Left colon (tissue), 2 donors: Measurements from ENCODE around the gene MPHOSPH6. TPM values are rescaled to one million over a fixed set of nuclear protein-coding genes. Genes with fewer than 3 reads are reported as not detected.
"Not testable (repeated sequence)": the region's sequence is repeated elsewhere in the genome, so short reads cannot be mapped to it uniquely, and the experiment has no call there.

Experiments used
- ATAC-seq: fragments of 200-7000 bp; cut with Tn5 transposase; one replicate; pipeline ENCODE4 v1.9.1; 2020; ENCODE audit warnings: mild to moderate bottlenecking, moderate library complexity
- DNase-seq, 2 donors: peaks; one replicate each; pipeline ENCODE4 v3.0.0-alpha.2; 2020
- intact Hi-C, 2 donors: fragments of 100-400 bp; cut with DNase I in 1 of 2; cut with micrococcal nuclease in 1 of 2; formaldehyde crosslinking; loops; one replicate each; pipeline versions ENCODE4 v1.11.2 to v1.14.0; 2022; cut with DNase I, micrococcal nuclease
- long read RNA-seq: library from polyadenylated mRNA; unstranded; transcript quantifications from one replicate; pipeline ENCODE4 v2.0.0, GENCODE V29; 2021
- total RNA-seq, 2 donors: library from RNA; stranded (reverse); fragmentation: NEBNext Ultra II Directional; extraction: Animal tissue kit (Norgen Biotek cat#: 25700); gene quantifications; one replicate each; pipeline ENCODE4 v1.2.1, GENCODE V29; 2021
- donor health status: DM: no; HTN: no; CAD: no.
- donor health status: DM: yes; HTN: yes; CAD: no.

The MPHOSPH6 gene, protein sequence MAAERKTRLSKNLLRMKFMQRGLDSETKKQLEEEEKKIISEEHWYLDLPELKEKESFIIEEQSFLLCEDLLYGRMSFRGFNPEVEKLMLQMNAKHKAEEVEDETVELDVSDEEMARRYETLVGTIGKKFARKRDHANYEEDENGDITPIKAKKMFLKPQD
- total RNA-seq, result 10 to 100 TPM; 13.7 to 23.4 TPM
- long read RNA-seq, transcript MPHOSPH6-207 (2 exons, 392 nt), result minor isoform, 5 of 24 reads
- long read RNA-seq, transcript MPHOSPH6-201 (5 exons, 1,103 nt), result major isoform, 15 of 24 reads
- long read RNA-seq, partial matches to known transcripts, result 1 of 24 reads
- long read RNA-seq, other reads (novel, unspliced or antisense), result 3 of 24 reads

DNA sequence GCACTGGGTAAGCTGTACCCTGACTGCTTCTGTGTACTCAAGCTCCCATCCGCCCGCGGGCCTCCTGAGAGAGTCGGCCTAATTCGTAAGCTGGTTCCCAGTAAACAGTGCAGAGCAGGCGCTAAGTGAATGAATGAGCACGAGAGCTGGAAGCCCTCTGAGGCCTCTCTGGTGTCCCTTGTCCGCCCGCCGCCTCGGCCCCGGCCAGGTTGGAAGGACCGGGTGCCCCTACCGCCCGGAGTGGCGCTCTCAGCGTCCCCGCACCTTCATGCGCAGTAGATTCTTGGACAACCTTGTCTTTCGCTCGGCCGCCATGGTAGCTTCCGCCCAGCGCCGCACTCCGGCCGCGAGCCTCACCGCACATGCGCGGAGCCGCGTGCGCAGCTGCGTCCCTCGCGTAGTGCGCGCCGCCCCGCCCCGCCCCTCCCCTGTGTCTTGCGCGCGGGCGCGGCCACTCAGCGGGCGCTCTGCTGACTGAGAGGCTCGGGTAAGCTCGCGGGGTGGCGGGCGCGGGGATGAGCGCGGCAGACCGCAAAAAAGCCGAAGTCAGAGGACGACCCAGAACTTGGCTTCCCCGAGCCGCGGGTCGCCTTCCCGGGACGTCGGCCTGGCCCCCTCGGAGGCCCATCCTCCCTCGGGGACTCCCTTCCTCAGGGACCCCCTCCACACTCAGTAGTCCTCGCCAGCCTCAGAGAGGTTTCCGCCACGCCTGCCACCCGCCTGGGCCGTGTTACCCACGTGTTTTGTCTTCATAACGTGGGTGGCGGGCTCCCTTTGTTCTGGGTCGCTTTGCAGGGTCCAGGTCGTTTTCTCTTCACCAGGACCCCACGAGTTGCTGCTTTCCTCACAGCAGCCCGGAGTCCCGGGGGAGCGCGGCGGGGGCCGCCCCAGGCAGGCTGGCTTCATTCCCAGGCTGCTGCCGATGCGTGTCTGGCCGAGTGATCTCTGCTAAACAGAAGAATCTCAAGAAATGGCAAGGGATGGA, at the start of gene MPHOSPH6:
MPHOSPH6 (minus strand) TSS at position 364 of the 985 bp plus-strand sequence; CDS start at position 315, 49 bp downstream.
- ATAC-seq (peak; percentile 99), DNase-seq (peak; percentile 84 to 93)
- intact Hi-C loops, result no loop called here

DNA sequence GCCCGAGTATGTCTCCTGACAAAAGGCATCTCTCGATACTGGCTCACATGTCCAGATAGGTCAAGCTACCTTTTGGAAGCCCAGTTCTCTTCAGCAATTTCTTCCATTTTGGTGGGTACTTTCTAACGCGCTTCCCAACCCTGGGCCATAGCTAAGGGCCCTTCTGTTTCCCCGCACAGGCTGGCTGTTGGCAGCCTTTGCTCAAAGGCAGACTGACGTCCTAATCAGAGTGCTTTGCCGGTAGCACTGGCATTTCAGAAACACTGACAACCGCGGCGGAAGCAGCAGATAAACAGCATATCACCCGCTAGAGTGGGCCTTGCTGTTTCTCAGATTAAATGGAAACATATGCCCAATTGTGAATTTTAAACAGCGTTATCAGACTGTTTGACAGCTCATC, 49.3 kb upstream of the MPHOSPH6 start:
- ATAC-seq (no peak), DNase-seq (no peak)
- intact Hi-C loops, result no loop called here

DNA sequence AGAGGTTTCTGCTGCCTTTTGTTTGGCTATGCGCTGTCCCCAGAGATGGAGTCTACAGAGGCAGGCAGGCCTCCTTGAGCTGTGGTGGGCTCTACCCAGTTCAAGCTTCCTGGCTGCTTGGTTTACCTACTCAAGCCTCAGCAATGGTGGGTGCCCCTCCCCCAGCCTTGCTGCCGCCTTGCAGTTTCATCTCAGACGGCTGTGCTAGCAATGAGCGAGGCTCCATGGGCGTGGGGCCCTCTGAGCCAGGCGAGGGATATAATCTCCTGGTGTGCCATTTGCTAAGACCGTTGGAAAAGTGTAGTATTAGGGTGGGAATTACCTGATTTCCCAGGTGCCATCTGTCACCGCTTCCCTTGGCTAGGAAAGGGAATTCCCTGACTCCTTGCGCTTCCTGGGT, 39.3 kb upstream of the MPHOSPH6 start:
- intact Hi-C loops, DNase-seq, ATAC-seq: not testable (repeated sequence)

DNA sequence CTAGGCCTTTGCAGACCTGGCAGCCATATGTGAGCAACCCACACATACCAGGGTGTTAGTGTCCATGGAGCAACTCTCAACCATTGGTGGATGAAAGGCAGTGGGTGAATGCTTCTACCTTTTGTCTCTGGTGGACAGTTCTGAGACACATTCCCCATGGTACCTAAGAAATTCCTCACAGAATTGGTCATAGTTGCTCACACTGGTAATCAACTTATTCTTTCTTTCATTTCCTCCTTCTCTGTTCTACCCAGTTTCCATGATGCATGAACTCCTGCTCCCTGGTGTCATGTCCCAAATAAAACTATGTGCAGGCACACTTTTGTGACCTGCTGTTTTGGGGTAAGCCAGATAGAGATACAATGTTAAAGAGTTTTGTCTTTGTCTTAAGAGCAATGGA, 33.2 kb upstream of the MPHOSPH6 start:
- ATAC-seq (no peak), DNase-seq (no peak)
- intact Hi-C loops, result no loop called here

DNA sequence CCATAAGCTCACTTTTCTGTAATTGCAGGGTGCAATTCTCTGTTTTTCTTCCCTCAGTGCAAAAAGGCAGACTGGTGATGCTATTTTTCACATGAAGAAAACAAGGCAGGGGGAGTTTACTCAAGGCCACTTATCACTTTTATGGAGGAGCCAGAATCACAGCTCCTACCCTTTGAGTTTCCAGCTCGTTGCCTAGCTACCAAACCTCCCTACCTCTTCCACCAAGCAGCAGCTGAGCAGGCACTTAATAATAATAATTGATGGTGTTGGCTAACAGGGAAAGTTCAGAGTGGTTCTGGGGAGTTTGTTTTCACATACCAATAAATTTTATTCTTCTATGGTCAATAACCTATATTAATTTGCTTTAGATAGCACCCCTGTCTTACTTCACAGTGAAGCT, 31.9 kb upstream of the MPHOSPH6 start:
- intact Hi-C loops, result no loop called here
- DNase-seq (no peak), ATAC-seq (no peak)

DNA sequence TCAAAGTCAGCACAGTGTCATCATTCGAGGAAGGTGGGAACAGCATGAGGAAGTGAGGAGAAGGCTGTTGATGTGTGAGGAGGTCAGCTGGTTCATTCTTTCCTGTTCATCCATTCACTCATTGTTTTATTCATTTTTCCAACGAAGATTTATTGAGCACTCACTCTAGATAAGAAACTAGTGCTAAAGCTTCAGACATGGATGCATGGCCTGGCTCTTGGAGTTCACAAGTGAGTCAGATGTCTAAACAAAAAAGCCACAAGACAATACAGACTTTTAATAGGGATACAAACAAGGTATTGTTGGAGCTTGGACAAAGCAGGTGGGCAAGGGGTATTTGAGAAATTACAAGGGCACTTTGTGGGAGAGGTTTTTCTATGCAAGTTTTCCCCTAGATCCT, 31.3 kb upstream of the MPHOSPH6 start:
- ATAC-seq (no peak), DNase-seq (no peak)
- intact Hi-C loops, result no loop called here

DNA sequence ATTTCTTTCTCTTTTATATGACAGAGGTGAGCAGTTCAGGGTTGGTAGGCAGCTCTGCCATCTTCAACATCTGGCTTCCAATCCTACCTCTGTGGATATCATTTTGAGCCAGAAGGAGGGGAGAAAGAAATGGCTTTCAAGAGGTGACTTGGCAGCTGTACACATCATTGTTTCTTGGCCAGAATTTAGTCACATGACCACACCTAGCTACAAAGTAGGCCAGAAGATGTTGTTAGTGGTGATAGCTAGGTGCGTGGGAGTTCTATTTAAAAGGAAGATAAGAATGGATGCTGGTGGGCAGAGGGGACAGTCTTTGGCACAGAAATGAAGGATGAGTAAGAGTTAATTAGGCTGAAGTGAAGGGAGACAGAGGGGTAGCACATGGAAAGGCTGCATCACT, 29.2 kb upstream of the MPHOSPH6 start:
- intact Hi-C loops, result no loop called here
- ATAC-seq, result no peak
- no peak for DNase-seq

DNA sequence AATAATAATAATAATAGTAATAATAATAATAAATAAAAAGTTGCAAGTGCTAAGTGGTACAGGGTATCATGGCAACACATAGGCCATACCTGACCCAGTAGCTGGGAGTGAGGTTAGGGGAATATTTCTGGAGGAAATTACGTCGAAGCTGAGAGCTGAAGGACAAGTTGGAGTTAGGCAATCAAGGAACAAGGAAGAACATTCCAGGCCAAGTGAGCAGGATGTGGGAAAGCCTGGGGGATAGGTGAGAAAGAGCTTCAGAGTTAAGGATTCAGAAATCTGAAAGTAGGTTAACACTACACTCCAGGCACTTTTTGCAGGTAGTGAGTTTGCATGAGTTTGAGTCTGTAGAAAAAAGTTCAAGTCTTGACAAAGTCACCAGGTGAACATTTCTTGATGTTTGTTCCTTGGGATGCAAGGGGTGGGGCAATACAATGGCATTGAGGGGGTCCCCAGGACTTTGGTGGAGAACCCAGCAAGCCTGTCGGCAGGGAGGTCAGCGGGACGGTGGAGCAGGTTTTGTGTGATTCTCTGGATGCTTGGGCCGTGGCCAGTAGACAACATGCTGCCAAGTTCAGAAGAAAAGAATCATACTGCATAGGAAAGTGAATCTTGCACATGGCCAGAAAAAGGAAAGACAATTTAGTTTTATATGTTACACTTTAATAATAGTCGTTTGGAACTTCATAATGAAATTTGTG, 27.7 kb upstream of the MPHOSPH6 start:
- DNase-seq (no peak), ATAC-seq (no peak)
- intact Hi-C loops, result no loop called here

DNA sequence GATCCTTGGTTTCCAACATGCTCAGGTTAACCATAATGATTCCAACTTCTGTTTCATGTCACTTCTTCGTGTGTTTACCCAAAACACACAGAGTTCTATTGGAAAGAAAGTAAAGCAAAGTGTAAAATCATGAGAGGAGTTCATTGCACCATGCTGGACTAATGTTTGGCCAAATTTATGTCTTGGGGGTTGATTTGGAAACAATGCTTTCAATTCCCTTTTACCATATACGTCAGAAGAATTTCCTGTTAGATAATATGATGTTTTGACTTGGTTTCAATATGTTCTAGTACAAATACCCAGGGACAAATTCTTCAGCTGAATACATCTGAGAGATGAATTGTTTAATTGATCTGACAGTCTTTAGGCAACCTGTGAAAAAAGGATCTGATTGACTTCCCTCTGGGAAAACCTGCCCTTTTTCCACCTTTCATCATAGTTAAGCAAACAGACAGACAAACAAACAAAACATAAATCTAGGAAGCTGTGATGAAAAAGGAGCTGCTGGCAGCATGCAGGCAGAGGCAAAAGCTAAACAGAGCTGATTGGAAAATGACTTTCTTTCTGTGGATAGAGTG, 26.0 kb upstream of the MPHOSPH6 start:
- intact Hi-C loops, result no loop called here
- ATAC-seq (peak; percentile 26), DNase-seq (no peak)

DNA sequence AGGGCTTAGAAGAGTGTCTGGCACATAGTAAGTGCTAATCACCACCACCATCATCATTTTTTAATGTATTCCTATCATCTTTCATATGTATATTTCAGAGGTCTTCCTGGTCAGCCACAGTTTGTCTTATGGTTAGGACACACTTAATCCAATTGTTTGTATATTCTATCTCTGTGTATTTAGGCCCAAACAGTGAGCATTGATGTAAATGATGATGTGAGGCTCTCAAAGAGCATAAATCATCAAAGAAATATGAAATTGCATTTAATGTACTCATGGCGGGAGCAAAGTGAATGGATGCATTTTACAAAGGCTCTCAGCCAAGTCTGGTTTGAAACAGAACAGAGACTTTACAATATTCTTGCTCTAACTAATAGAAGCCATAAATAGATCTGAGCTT, 24.1 kb upstream of the MPHOSPH6 start:
- no peak for ATAC-seq
- no peak for DNase-seq
- intact Hi-C loops, result no loop called here

DNA sequence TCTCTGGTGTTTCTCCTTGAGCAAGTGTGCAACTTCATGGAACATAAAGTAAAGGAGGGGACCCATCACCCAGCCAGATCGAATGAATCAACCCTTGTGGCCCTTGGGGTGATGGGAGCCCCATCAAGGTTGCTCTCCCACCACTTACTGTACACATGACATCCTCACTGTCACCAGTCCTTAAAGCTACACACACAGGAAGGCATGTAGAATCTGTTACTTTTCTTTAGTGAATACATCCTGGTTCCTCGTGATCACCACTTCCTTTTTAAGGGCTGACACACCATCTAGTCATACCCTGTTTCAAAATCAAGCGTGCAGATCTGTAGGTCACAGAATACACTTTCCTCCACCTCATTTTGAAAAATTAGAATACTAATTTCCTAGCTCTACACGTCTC, 22.6 kb upstream of the MPHOSPH6 start:
- intact Hi-C loops, result no loop called here
- no peak for DNase-seq
- peak; percentile 24 for ATAC-seq

DNA sequence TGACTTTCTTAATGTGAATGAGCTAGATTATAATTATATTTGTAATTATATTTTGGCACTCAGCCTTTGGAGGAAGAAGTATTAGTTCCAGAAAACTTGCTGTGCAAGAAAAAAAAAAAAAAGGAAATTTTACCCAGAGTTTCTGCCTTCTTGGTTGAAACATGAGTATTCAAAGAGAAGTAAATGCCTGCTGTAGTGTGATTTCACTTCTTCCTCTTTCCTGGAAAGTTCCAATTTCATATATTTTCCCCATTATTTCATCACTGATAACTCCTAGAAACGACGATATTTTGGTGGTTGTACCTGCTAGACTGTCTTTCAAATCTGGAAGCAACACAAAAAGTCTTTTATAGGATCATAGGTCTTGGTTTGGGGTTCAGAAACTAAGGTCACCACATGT, 20.4 kb upstream of the MPHOSPH6 start:
- intact Hi-C loops, result no loop called here
- DNase-seq, result no peak
- no peak for ATAC-seq

DNA sequence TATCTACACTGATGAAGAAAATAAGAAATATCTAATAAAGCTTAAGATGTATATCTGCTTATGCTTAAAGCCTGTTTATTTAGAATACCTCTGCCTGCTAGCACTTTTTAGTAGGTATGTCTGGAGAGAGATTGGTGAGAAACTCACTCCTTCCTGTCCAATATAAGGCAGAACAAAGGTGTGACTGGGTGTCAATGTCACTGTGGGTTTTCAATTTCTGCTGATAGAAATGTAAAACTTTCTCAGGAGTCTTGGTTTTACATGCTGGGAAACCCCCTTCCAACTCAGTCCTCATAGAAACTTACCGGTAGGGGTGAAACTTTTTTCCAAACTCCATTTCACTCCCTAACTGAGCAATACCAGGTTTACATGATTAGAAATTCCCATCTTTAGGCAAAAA, 17.8 kb upstream of the MPHOSPH6 start:
- DNase-seq (no peak), ATAC-seq (no peak)
- intact Hi-C loops, result no loop called here

DNA sequence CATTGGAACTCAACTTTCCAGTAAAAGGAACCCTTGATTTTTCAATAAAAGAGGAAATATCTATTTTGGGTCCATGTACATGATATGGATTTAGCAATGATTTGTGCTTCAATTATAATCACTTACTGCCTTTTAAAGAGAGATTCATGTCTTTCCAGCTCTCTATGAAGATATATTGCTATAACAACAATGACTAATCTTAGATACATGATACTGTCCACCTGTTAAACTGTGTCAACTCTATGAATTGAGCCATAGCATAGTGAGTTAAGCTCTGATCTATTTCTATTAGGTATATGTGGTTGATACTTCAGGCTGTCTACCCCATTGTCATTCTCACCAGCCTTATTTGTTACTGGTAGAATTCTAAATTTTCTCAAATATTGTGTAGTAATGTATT, 15.0 kb upstream of the MPHOSPH6 start:
- ATAC-seq (no peak), DNase-seq (no peak)
- intact Hi-C loops, result no loop called here

DNA sequence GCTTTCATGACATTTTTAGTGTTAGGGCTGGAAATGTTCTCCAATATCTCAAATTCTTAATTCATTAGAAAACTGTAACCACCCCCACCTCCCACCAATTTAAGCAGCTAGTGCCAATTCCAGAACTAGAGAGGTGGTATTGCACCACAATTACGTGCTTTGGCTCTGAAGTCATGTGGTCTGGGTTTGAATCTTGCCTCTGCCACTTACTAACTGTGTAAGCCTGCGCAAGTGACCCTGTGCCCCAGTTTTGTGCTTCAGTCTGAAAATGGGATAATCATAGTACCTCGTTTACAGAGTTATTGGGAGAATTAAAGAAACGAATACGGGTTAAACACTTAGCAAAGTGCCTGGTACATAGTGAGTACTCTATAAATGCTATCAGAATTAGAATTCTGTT, 14.2 kb upstream of the MPHOSPH6 start:
- DNase-seq, result no peak
- no peak for ATAC-seq
- intact Hi-C loops, result no loop called here

DNA sequence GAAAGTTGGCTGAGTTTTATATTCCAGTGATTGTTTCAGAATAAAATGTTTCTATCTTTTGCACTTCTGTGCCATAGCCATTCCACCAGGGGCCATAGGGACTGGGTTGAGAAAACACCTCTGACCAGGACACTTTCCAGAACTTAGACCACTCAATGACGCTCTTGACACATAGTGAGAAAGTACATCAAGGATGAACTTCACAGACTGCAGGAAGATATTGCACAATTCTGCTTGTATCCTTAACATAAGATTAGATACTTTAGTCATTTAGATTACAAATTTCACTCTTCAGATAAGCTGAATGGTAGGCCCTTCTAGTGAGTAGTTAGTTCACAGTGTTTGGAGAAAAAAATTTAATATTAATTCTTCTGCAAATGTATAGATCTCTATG, 13.0 kb upstream of the MPHOSPH6 start:
- intact Hi-C loops, result no loop called here
- no peak for DNase-seq
- ATAC-seq, result no peak

DNA sequence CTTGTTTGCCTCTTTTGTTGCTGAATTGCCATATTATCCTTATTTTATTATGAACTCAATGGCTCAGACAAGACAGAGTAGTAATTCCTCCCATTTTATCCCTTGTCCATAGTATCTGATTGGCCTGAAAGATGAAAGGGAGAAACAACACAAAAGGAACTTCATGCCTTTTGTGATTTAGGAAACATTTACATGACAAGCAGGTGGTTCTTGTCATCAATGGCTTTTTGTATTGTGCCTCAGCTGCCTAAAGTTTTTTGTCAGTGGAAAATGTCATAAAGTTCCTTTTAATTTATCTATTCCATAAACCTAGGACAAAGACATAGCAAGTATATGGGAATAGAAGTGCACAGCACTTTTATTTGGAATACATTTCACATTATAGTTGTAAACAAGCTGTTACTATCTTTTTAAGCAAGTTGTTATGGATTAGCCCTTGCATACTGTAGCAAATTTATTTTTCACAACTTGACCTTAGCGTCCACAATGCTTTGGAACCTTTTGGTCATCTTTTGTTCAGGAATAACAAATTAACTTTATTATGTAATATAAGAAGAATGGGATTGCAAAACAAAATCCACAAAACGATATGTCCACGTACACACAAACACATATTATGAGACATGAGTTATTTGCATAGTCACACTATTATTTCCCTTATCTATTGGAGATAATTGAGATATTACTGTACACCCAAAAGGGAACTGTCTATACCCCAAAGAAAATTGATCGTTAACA, 12.4 kb upstream of the MPHOSPH6 start:
- no peak for ATAC-seq
- intact Hi-C loops, result no loop called here

DNA sequence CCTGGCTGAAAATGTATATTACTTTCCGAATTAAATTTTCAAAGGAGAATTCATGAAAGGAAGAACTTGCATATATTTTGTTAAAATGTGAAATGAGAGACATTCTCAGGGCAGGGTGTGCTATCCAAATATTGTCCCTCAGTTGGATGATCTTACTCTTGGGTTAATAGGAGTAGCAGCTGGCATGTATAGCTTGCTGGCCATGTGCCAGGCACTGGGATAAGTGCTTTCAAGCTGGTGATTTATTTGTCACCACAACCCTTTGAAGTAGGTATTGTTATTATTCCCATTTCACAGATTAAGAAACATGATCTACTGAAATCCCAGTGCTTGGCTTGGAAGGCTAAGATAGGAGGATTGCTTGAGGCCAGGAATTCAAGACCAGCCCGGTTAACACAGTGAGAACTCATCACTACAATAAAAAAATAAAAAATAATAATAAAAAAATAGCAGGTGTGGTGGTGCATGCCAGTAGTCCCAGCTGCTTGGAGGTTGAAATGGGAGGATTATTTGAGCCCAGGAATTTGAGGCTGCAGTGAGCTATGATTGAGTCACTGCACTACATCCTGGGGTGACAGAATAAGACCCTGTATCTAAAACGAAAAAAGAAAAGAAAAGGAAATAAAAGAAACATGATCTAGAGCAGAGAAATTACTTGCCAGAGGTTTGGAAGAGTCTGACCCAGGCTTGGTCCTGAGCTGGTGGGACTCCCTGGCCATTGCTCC, 11.6 kb upstream of the MPHOSPH6 start:
- DNase-seq, result peak in 1 of 2 donors; percentile 30
- intact Hi-C loops, result no loop called here
- no peak for ATAC-seq

More for the DNA sequence above, 12.4 kb upstream of the MPHOSPH6 start:
- no peak for DNase-seq
